HG03045 (cell line): Measurements from ENCODE around the gene BRMS1L.
"Not testable (repeated sequence)": the region's sequence is repeated elsewhere in the genome, so short reads cannot be mapped to it uniquely, and the experiment has no call there.

Experiments
- ATAC-seq: cut with Tn5 transposase; IDR thresholded peaks from one replicate; pipeline ENCODE4 v1.9.1; 2021; ENCODE audit warnings: mild to moderate bottlenecking, moderate library complexity; ENCODE audit not compliant: unreplicated experiment

BRMS1L gene

GRCh38 chr14:35821564-35822411 is 4.3 kb upstream of the BRMS1L start:
- no peak for ATAC-seq

- no peak for ATAC-seq
Measured at GRCh38 chr14:35822501-35822900, 3.6 kb upstream of the BRMS1L start.

GRCh38 chr14:35824446-35825165 is 1.5 kb upstream of the BRMS1L start:
- ATAC-seq, result not testable (repeated sequence)

GRCh38 chr14:35825968-35826217 is 245 bp upstream of the BRMS1L start:
- ATAC-seq, result no peak

GRCh38 chr14:35826952-35827416 is 846 bp downstream of the BRMS1L start:
- no peak for ATAC-seq

- ATAC-seq, result no peak
Measured at GRCh38 chr14:35827678-35828472, 1.7 kb downstream of the BRMS1L start.

GRCh38 chr14:35829449-35829848 is 3.3 kb downstream of the BRMS1L start:
- no peak for ATAC-seq

GRCh38 chr14:35835208-35835982 is 9.3 kb downstream of the BRMS1L start:
- no peak for ATAC-seq

- not testable (repeated sequence) for ATAC-seq
Measured at GRCh38 chr14:35841704-35842103, 15.6 kb downstream of the BRMS1L start.

GRCh38 chr14:35842245-35842644 is 16.1 kb downstream of the BRMS1L start:
- ATAC-seq, result not testable (repeated sequence)

GRCh38 chr14:35844494-35844893 is 18.4 kb downstream of the BRMS1L start:
- no peak for ATAC-seq

- ATAC-seq, result no peak
Measured at GRCh38 chr14:35847636-35848035, 21.5 kb downstream of the BRMS1L start.

- ATAC-seq, result no peak
Measured at GRCh38 chr14:35849122-35849521, 23.0 kb downstream of the BRMS1L start.

GRCh38 chr14:35851823-35852222 is 25.7 kb downstream of the BRMS1L start:
- ATAC-seq, result no peak

- ATAC-seq, result no peak
Measured at GRCh38 chr14:35853225-35853624, 27.1 kb downstream of the BRMS1L start.

- ATAC-seq, result no peak
Measured at GRCh38 chr14:35854696-35855270, 28.6 kb downstream of the BRMS1L start.

- peak; percentile 92 for ATAC-seq
Measured at GRCh38 chr14:35855876-35856481, 29.8 kb downstream of the BRMS1L start.

- no peak for ATAC-seq
Measured at GRCh38 chr14:35858521-35859209, 32.5 kb downstream of the BRMS1L start.

GRCh38 chr14:35861204-35861868 is 35.2 kb downstream of the BRMS1L start:
- ATAC-seq, result peak; percentile 59
